ENCODE measurements around the gene RASSF3. TPM values are rescaled to one million over a fixed set of nuclear protein-coding genes. Genes with fewer than 3 reads are reported as not detected.

Gene RASSF3
- polyA plus RNA-seq, 1 donor: 27.8 TPM

GRCh38 chr12:64706306-64706705 is 96.0 kb downstream of the RASSF3 start:
- Histone ChIP-seq H3K27me3 (ENCODE audit: control insufficient read depth, insufficient read depth, low read length) (no peaks in the 10 kb centered on the region), H3K36me3 (ENCODE audit: control insufficient read depth, insufficient read depth, low read length) (peaks cover 2% of the 10 kb centered on the region), H3K9me3 (ENCODE audit: control insufficient read depth, low read depth, low read length) (no peaks in the 10 kb centered on the region), H3K27ac (ENCODE audit: low read length) (no peak overlapping the region), H3K4me1 (ENCODE audit: control insufficient read depth, insufficient read depth, low read length) (no peaks in the 10 kb centered on the region), H3K4me3 (ENCODE audit: low read length) (no peak overlapping the region)
- WGBS (ENCODE audit: insufficient coverage, low lambda C conversion rate): no CpG with 5 or more reads among the region's 3 CpGs
- DNase-seq: no peak

- no peaks in the 10 kb centered on the region for H3K9me3 ChIP-seq (ENCODE audit: control insufficient read depth, low read depth, low read length)
- DNase-seq: no peak
- WGBS (ENCODE audit: insufficient coverage, low lambda C conversion rate): 92% methylated on average over 2 of the region's 5 CpGs
- H3K4me3 ChIP-seq (ENCODE audit: low read length): no peak overlapping the region
- no peaks in the 10 kb centered on the region for H3K27me3 ChIP-seq (ENCODE audit: control insufficient read depth, insufficient read depth, low read length)
- no peaks in the 10 kb centered on the region for H3K4me1 ChIP-seq (ENCODE audit: control insufficient read depth, insufficient read depth, low read length)
- H3K27ac ChIP-seq (ENCODE audit: low read length): no peak overlapping the region
- H3K36me3 ChIP-seq (ENCODE audit: control insufficient read depth, insufficient read depth, low read length): peaks cover 2% of the 10 kb centered on the region
These were observed 96.6 kb downstream of the RASSF3 start for GRCh38 chr12:64706857-64707256.

- Histone ChIP-seq H3K4me3 (ENCODE audit: low read length) (no peak overlapping the region), H3K4me1 (ENCODE audit: control insufficient read depth, insufficient read depth, low read length) (no peaks in the 10 kb centered on the region), H3K9me3 (ENCODE audit: control insufficient read depth, low read depth, low read length) (no peaks in the 10 kb centered on the region), H3K36me3 (ENCODE audit: control insufficient read depth, insufficient read depth, low read length) (peaks cover 2% of the 10 kb centered on the region), H3K27ac (ENCODE audit: low read length) (no peak overlapping the region), H3K27me3 (ENCODE audit: control insufficient read depth, insufficient read depth, low read length) (no peaks in the 10 kb centered on the region)
- no peak for DNase-seq
- WGBS (ENCODE audit: insufficient coverage, low lambda C conversion rate): no CpG with 5 or more reads among the region's 4 CpGs
These were observed 97.1 kb downstream of the RASSF3 start for GRCh38 chr12:64707362-64707761.

GRCh38 chr12:64707926-64708325 is 97.6 kb downstream of the RASSF3 start:
- no peaks in the 10 kb centered on the region for H3K4me1 ChIP-seq (ENCODE audit: control insufficient read depth, insufficient read depth, low read length)
- H3K9me3 ChIP-seq (ENCODE audit: control insufficient read depth, low read depth, low read length): no peaks in the 10 kb centered on the region
- DNase-seq: no peak
- no peak overlapping the region for H3K27ac ChIP-seq (ENCODE audit: low read length)
- H3K4me3 ChIP-seq (ENCODE audit: low read length): no peak overlapping the region
- no peaks in the 10 kb centered on the region for H3K27me3 ChIP-seq (ENCODE audit: control insufficient read depth, insufficient read depth, low read length)
- WGBS (ENCODE audit: insufficient coverage, low lambda C conversion rate): 92% methylated on average over 2 of the region's 2 CpGs
- H3K36me3 ChIP-seq (ENCODE audit: control insufficient read depth, insufficient read depth, low read length): peaks cover 4% of the 10 kb centered on the region

GRCh38 chr12:64709429-64709828 is 99.1 kb downstream of the RASSF3 start:
- no peak for DNase-seq
- H3K9me3 ChIP-seq (ENCODE audit: control insufficient read depth, low read depth, low read length): no peaks in the 10 kb centered on the region
- peaks cover 11% of the 10 kb centered on the region for H3K36me3 ChIP-seq (ENCODE audit: control insufficient read depth, insufficient read depth, low read length)
- no peaks in the 10 kb centered on the region for H3K4me1 ChIP-seq (ENCODE audit: control insufficient read depth, insufficient read depth, low read length)
- no peaks in the 10 kb centered on the region for H3K27me3 ChIP-seq (ENCODE audit: control insufficient read depth, insufficient read depth, low read length)
- no CpG with 5 or more reads among the region's 2 CpGs for whole genome bisulfite sequencing (ENCODE audit: insufficient coverage, low lambda C conversion rate)
- no peak overlapping the region for H3K4me3 ChIP-seq (ENCODE audit: low read length)
- H3K27ac ChIP-seq (ENCODE audit: low read length): no peak overlapping the region

GRCh38 chr12:64713376-64713775 is 103.1 kb downstream of the RASSF3 start:
- Histone ChIP-seq H3K27ac (ENCODE audit: low read length) (no peak overlapping the region), H3K4me1 (ENCODE audit: control insufficient read depth, insufficient read depth, low read length) (peaks cover 11% of the 10 kb centered on the region)

GRCh38 chr12:64714551-64714968 is 104.3 kb downstream of the RASSF3 start:
- Histone ChIP-seq H3K27me3 (ENCODE audit: control insufficient read depth, insufficient read depth, low read length) (no peaks in the 10 kb centered on the region), H3K27ac (ENCODE audit: low read length) (no peak overlapping the region), H3K4me1 (ENCODE audit: control insufficient read depth, insufficient read depth, low read length) (peaks cover 11% of the 10 kb centered on the region), H3K4me3 (ENCODE audit: low read length) (no peak overlapping the region), H3K9me3 (ENCODE audit: control insufficient read depth, low read depth, low read length) (no peaks in the 10 kb centered on the region), H3K36me3 (ENCODE audit: control insufficient read depth, insufficient read depth, low read length) (peaks cover 49% of the 10 kb centered on the region)
- WGBS (ENCODE audit: insufficient coverage, low lambda C conversion rate): 83% methylated on average over 2 of the region's 5 CpGs
- no peak for DNase-seq

More at GRCh38 chr12:64713376-64713775, 103.1 kb downstream of the RASSF3 start:
- DNase-seq: no peak
- H3K27me3 ChIP-seq (ENCODE audit: control insufficient read depth, insufficient read depth, low read length): no peaks in the 10 kb centered on the region
- H3K9me3 ChIP-seq (ENCODE audit: control insufficient read depth, low read depth, low read length): no peaks in the 10 kb centered on the region
- H3K4me3 ChIP-seq (ENCODE audit: low read length): no peak overlapping the region
- peaks cover 43% of the 10 kb centered on the region for H3K36me3 ChIP-seq (ENCODE audit: control insufficient read depth, insufficient read depth, low read length)

GRCh38 chr12:64716371-64716770 is 106.1 kb downstream of the RASSF3 start:
- peaks cover 11% of the 10 kb centered on the region for H3K4me1 ChIP-seq (ENCODE audit: control insufficient read depth, insufficient read depth, low read length)
- no peaks in the 10 kb centered on the region for H3K9me3 ChIP-seq (ENCODE audit: control insufficient read depth, low read depth, low read length)
- WGBS (ENCODE audit: insufficient coverage, low lambda C conversion rate): 100% methylated on average over 1 of the region's 4 CpGs
- peak overlapping the region; percentile 68 for H3K27ac ChIP-seq (ENCODE audit: low read length)
- H3K36me3 ChIP-seq (ENCODE audit: control insufficient read depth, insufficient read depth, low read length): peaks cover 66% of the 10 kb centered on the region
- H3K27me3 ChIP-seq (ENCODE audit: control insufficient read depth, insufficient read depth, low read length): no peaks in the 10 kb centered on the region
- peak; percentile 81 to 92 for DNase-seq
- H3K4me3 ChIP-seq (ENCODE audit: low read length): no peak overlapping the region

GRCh38 chr12:64716839-64717455 is 106.7 kb downstream of the RASSF3 start:
- DNase-seq: no peak
- H3K9me3 ChIP-seq (ENCODE audit: control insufficient read depth, low read depth, low read length): no peaks in the 10 kb centered on the region
- H3K27me3 ChIP-seq (ENCODE audit: control insufficient read depth, insufficient read depth, low read length): no peaks in the 10 kb centered on the region
- no peak overlapping the region for H3K4me3 ChIP-seq (ENCODE audit: low read length)
- H3K4me1 ChIP-seq (ENCODE audit: control insufficient read depth, insufficient read depth, low read length): peaks cover 11% of the 10 kb centered on the region
- H3K27ac ChIP-seq (ENCODE audit: low read length): peak overlapping the region; percentile 68
- peaks cover 71% of the 10 kb centered on the region for H3K36me3 ChIP-seq (ENCODE audit: control insufficient read depth, insufficient read depth, low read length)
- WGBS (ENCODE audit: insufficient coverage, low lambda C conversion rate): no CpG with 5 or more reads among the region's 6 CpGs

- Histone ChIP-seq H3K4me1 (ENCODE audit: control insufficient read depth, insufficient read depth, low read length) (peaks cover 11% of the 10 kb centered on the region), H3K36me3 (ENCODE audit: control insufficient read depth, insufficient read depth, low read length) (peaks cover 78% of the 10 kb centered on the region), H3K27me3 (ENCODE audit: control insufficient read depth, insufficient read depth, low read length) (no peaks in the 10 kb centered on the region), H3K27ac (ENCODE audit: low read length) (peak overlapping the region; percentile 24), H3K4me3 (ENCODE audit: low read length) (no peak overlapping the region), H3K9me3 (ENCODE audit: control insufficient read depth, low read depth, low read length) (no peaks in the 10 kb centered on the region)
- DNase-seq: no peak
- WGBS (ENCODE audit: insufficient coverage, low lambda C conversion rate): 83% methylated on average over 1 of the region's 1 CpG
These were observed 108.4 kb downstream of the RASSF3 start for GRCh38 chr12:64718649-64719048.

GRCh38 chr12:64720884-64721283 is 110.6 kb downstream of the RASSF3 start:
- no peak for DNase-seq
- Histone ChIP-seq H3K9me3 (ENCODE audit: control insufficient read depth, low read depth, low read length) (no peaks in the 10 kb centered on the region), H3K27ac (ENCODE audit: low read length) (no peak overlapping the region), H3K36me3 (ENCODE audit: control insufficient read depth, insufficient read depth, low read length) (peaks cover 77% of the 10 kb centered on the region), H3K27me3 (ENCODE audit: control insufficient read depth, insufficient read depth, low read length) (no peaks in the 10 kb centered on the region), H3K4me3 (ENCODE audit: low read length) (no peak overlapping the region), H3K4me1 (ENCODE audit: control insufficient read depth, insufficient read depth, low read length) (peaks cover 8% of the 10 kb centered on the region)
- WGBS (ENCODE audit: insufficient coverage, low lambda C conversion rate): no CpG with 5 or more reads among the region's 1 CpG

Measured in large intestine (tissue), 3 donors.